ENCODE results near the gene TRAF2.
"Not testable (repeated sequence)": the region's sequence is repeated elsewhere in the genome, so short reads cannot be mapped to it uniquely, and the experiment has no call there.

TRAF2 gene

DNA sequence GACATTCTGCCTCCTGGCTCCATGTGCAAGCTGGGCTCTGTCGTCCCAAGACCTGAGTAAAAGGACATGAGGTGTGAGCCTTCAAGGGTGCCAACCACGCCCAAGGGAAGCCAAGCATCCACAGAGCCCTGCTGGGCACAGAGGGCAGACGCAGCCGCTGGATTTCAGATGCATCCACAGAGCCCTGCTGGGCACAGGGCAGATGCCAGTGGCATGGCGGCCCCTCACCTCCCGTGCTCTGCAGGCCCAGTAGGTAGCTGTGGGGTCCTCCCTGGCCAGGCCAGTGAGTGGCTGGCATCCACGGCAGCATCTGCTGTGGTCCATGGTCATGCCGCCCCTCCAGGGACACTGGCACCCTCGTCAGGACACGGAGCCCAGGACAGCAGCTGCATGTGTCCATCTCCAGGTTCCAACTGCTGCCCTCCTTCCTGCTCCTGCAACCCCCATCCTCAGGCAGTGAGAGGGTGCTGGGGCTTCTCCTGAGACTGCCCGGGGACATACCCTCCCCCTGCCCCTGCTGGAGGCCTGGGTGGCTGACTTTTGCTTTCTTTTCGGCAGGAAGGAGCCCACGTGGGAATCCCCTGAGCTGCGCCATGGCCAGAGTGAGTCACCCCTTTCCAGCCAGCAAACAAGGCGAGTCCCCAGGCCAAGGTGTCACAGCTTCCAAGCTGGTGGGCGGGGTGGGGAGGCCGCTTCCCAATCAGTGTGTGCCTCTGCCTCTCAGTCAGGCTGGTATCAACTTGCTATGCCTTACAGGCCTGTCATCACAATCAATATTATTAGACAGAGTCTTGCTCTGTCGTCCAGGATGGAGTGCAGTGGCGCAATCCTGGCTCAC lies 4.0 kb upstream of the TRAF2 start:
- DNase-seq (ENCODE audit: low read depth), result no peak

DNA sequence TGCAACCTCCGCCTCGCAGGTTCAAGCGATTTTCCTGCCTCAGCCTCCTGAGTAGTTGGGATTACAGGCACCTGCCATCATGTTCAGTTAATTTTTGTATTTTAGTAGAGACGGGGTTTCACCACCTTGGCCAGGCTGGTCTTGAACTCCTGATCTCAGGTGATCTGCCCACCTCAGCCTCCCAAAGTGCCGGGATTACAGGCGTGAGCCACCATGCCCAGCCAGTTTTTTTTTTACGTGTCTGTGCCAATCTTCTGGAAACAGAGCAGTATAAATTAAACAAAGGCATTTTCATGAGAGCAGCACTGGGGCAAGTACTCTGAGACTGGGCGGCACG lies 3.4 kb upstream of the TRAF2 start:
- DNase-seq (ENCODE audit: low read depth), result not testable (repeated sequence)

DNA sequence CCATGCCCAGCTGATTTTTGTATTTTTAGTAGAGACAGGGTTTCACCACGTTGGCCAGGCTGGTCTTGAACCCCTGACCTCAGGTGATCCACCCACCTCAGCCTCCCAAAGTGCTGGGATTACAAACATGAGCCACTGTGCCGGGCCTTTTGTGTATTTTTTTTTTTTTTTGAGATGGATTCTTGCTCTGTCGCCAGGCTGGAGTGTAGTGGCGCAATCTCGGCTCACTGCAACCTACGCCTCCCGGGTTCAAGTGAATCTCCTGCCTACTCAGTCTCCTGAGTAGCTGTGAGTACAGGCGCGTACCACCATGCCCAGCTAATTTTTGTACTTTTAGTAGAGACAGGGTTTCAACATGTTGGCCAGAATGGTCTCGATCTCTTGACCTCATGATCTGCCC lies 2.6 kb upstream of the TRAF2 start:
- not testable (repeated sequence) for DNase-seq (ENCODE audit: low read depth)

DNA sequence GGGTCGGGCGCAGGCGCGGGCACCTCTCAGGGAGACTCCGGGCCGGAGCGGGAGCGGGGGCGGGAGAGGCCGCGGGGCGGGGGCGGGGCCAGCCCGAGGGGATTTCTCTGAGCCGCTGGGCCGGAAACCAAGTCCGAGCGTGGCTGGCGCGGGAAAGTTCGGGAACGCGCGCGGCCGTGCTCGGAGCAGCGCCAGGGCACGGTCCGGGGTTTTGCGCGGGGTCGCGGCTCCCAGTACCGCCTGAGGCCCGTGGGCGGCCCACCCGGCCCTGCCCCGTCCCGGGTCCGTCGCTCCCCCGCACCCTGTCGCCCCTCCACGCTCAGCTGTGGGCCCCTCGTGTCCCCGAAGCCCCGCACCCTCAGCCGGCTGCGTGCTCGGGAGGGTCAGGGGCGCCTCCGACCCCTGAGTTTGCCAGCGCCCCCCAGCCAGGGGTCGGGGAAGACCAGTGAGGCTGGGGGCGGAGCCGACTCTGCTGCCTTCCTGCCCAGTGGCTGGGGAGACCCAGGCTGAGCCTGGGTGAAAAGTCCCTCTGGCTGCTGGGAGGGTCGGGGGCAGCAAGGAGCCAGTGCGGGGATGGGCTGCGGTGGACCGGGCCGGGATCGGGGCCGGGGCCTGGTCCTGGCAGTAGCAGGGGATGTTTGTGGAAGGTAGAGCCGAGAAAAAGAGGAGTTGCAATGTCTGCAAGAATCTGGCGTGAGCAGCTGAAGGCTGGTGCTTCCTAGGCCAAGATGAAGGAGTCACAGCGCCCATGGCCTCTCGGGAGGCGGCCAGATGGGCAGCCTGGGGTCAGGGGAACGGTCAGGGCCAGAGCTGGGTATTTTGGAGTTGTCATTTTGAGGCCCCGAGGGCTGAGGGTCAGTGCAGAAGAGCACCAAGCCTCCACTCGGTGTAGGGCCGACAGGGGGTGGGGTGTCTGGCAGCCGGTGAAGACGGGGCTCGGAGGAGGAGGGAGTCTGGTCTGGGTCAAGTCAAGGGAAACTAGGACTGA lies 588 bp downstream of the TRAF2 start:
- DNase-seq (ENCODE audit: low read depth), result no peak

GRCh38 chr9:136888454-136888853 lies 2.1 kb downstream of the TRAF2 start:
- no peak for DNase-seq (ENCODE audit: low read depth)

- no peak for DNase-seq (ENCODE audit: low read depth)
These were observed 3.5 kb downstream of the TRAF2 start for GRCh38 chr9:136889858-136890257.

DNA sequence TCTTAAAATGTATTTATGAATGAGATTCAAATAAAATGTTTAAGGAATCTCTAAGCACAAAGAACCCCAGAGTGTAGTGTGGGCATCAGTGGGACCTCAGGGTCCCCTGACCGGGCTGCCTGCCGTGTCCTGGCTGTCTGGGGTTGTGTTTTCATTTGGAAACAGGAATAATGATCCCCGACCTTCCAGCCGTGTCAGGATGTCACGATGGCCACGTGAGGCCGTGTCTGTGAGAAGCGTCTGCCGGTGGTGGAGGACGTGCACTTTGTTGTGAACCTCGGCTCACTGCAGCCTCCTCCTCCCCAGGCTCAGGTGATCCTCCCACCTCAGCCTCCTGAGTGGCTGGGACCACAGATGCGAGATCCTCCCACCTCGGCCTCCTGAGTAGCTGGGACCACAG lies 4.3 kb downstream of the TRAF2 start:
- DNase-seq (ENCODE audit: low read depth), result no peak

DNA sequence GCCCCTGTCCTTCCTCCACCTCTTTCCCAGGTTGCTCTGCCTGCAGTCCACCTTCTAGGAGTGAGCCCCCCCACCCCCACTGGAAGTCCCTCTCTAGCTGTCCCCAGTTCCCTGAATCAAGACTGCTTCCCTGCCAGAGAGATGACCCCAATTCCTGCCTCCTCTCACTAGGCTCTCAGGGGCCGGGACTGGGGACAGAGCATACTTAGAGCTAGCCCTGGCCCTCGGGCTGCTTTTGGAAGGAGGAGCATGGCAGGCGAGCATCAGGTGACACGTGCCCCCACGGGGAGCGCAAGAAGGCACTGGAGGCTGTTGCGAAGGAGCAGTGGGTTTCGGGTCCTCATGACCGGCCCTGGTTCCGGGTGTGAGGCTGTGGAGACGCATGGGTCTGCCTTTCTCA lies 9.7 kb downstream of the TRAF2 start:
- no peak for DNase-seq (ENCODE audit: low read depth)

DNA sequence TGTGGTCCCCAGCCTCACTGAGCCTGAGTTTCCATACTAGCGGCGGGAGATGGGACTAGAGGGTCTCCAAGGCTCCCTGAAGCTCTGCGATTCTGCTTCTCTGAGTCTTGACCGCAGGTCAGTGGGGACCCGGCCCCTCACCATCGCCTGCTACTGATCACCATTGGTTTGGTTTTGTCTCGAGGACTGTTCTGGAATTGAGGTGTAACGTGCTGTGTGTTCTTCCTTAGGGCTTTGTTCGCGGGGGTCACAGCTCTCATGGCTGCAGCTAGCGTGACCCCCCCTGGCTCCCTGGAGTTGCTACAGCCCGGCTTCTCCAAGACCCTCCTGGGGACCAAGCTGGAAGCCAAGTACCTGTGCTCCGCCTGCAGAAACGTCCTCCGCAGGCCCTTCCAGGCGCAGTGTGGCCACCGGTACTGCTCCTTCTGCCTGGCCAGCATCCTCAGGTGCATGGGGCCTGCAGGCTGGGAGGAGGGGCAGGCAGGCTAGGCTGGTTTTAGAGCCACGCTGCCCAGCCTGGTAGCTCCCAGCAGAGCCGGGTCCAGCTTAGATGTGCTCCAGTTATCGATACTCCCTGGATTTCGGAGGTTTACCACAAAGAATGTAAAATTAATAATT lies 12.3 kb downstream of the TRAF2 start:
- DNase-seq (ENCODE audit: low read depth), result no peak

DNA sequence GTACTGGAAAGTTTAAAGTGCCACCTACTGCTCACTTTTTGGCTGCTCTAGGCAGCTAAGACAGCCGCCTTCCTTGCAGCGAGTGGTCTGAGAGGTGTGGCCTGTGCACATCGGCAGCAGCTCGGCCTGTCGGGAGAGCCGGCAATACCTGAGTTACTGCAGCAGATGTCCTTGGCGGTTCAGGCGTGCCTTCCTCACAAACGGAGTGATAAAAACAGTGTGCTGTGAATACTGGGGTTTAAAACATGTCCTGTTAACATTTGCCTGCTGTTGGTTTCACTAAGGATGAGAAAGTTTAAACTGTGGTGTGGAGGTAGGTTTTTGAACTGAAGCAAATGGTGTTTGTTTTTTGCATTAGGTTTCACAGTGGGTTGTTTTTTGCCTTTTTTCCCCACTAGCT lies 12.9 kb downstream of the TRAF2 start:
- no peak for DNase-seq (ENCODE audit: low read depth)

GRCh38 chr9:136900556-136900955 lies 14.2 kb downstream of the TRAF2 start:
- no peak for DNase-seq (ENCODE audit: low read depth)

GRCh38 chr9:136900988-136901515 lies 14.7 kb downstream of the TRAF2 start:
- no peak for DNase-seq (ENCODE audit: low read depth)

DNA sequence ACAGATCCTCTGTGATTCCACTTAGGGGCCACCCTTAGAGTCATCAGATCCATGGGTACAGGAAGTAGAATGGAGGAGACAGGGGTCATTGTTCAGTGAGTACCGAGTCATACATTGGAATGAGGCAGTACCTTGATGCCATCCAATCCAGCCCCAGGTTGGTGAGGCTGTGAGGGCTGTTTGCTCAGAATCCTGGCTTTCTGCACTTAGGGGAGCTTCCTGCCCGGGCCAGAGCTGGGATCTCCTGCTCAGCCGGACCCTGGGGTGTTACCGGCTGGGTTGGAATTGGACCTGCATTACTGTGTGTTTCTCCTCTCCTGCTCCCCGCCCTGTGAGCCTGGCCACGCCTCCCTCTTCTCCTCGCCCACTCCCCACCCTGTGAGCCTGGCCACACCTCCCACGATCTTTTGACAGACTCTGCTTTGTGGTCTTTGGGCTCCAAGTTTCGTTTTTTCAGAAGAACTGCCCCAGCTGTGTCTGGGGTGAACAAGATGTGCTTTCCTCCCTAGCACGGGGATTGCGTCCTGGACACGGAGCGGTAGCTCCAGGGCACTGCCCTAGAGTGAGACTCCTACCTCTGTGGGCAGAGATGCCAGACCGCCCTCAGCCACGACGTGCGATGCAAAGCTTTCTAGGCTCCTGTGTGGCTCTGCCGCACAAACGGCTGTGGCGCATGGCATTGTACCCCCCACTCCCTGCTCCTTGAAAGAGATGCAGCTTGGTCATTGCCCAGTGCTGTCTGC lies 15.4 kb downstream of the TRAF2 start:
- no peak for DNase-seq (ENCODE audit: low read depth)

DNA sequence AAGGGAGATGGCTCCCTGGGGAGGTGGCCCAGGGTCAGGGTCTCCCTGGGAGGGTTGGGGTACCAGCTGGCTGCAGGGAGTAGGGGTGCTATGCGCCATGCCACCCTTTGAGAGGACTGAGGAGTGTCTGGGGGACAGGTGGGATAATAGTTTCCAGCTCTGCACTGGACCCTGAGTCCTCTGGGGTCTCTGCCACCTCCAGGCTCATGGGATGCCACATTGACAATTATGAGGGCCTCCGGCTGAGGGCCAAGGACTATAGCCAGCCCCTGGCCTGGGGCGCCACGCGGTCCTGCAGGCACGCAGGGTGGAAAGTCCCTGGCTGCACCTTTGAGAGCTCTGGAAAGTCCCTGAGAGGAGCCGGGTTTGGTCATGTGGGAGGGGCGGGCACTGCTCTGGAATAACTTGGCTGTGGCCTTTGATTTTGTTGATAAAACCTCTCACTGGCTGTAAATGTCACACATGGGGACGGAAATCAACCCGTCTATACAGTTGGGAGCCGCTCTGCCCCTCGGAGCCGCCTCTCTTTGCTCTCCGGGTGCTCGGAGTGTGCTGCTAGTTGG lies 16.0 kb downstream of the TRAF2 start:
- DNase-seq (ENCODE audit: low read depth), result no peak

- DNase-seq (ENCODE audit: low read depth), result no peak
These were observed 16.8 kb downstream of the TRAF2 start for GRCh38 chr9:136903041-136903554.

- DNase-seq (ENCODE audit: low read depth), result no peak
These were observed 19.9 kb downstream of the TRAF2 start for GRCh38 chr9:136906266-136906665.

- DNase-seq (ENCODE audit: low read depth), result no peak
These were observed 20.9 kb downstream of the TRAF2 start for GRCh38 chr9:136907011-136907914.

GRCh38 chr9:136910197-136910900 lies 24.0 kb downstream of the TRAF2 start:
- DNase-seq (ENCODE audit: low read depth), result no peak

DNA sequence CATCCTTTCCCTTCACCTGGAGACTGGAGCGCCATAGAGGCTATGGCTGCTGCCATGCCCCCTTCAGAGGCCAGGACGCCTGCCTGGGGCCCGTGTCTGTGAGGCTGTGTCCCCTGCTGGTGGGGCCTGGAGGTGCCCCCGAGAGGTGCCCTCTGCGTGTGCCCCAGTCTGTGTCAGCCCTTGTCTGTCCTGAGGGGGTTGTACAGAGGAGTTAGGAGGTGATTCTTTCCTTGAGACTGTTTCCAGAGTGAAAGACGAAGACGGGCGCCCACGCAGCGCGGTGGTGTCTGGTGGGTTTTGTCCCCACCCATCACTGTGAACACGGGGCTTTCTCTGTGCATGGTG lies 24.6 kb downstream of the TRAF2 start:
- DNase-seq (ENCODE audit: low read depth), result no peak

Measured in HS-27A (cell line).